ENCODE data around the gene CCDC197. TPM values are rescaled to one million over a fixed set of nuclear protein-coding genes. Genes with fewer than 3 reads are reported as not detected.

The CCDC197 gene
- not detected for polyA plus RNA-seq (2013, experiment 1 of 2; ENCODE audit: insufficient read length)
- polyA plus RNA-seq (2013, experiment 2 of 2; ENCODE audit: insufficient read length) = not detected

- DNase-seq = no peak
These were observed at the start of gene CCDC197 for GRCh38 chr14:93997082-93997481. TSS of gene CCDC197 (plus strand) at chr14:93997301. CDS start at chr14:93998132, 831 bp downstream.

- no peak for DNase-seq
These were observed 47.5 kb upstream of the CCDC197 start for GRCh38 chr14:93949511-93950075.

- no peak for DNase-seq
These were observed 46.0 kb upstream of the CCDC197 start for GRCh38 chr14:93950948-93951634.

- no peak for DNase-seq
These were observed 45.2 kb upstream of the CCDC197 start for GRCh38 chr14:93951635-93952540.

GRCh38 chr14:93952829-93953228 lies 44.3 kb upstream of the CCDC197 start:
- DNase-seq = no peak

DNA sequence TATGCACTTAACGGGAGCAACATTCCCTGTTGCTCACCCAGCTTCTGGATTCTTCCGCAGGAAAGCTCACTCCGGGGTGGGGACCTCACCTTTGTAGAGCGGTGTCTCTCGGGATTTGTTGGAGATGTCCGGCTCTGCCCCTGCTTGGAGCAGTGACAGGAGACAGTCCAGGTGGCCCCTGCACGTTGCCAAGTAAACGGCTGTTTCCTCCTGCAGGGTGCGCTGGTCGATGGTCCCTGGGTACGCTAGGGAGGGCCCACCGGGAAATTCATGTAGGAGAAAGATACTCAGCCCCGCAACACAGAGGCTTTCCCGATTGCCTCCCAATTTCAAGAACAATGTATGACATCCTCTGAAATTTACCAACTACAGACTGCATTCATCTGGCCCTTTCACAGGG lies 43.8 kb upstream of the CCDC197 start:
- no peak for DNase-seq

DNA sequence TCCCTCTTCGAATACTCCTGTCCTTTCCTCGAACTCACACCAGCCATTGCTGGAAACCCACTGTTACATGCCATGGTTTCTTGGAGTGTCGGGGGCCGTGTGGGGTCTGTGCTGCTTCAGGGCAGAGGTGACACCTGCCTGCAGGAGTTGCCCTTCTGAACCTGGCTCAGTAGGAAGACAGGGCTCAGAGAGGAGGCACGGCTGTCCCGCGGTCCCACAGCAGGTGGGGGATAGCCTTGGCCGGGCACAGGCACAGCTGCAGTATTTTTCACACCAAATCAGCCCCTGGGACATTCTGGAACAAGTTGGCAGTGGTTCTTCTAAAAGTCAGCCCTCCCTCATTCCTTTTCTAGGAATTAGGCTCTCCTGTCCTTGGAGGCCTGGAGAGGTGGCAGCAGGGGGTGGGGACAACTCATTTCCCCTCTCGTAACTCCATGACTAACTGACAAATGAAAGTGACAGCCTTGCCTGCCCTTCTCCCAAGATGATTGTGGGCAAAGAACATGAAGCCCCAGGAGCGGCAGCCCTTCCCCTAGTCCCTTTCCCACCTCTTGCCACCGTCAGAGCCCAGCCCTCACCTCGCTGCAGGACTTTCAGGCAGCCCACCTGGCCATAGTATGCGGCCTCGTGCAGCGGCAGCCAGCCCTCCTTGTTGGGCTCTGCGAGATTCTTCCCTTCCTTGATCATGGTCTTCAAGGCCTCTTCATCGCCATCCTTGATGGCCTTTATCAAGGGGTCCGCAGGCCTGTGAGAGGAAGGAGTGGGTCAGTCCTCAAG lies 43.2 kb upstream of the CCDC197 start:
- DNase-seq = no peak

DNA sequence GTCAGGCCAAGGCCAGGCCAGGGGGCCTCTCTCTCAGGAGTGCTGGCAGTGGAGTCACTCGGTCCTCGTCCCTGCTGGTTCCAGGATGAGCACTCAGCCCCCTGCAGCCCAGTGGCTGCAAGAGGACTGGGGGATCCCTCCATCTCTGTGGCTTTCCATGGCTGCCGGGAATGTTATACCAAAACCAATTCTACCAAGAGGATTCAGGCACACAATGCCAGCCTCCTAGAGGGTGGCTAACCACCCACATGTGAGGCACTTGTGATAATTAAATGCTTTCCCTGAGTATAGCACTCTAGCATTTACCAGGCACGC lies 42.6 kb upstream of the CCDC197 start:
- DNase-seq = no peak

GRCh38 chr14:93954900-93955849 lies 41.9 kb upstream of the CCDC197 start:
- no peak for DNase-seq

DNA sequence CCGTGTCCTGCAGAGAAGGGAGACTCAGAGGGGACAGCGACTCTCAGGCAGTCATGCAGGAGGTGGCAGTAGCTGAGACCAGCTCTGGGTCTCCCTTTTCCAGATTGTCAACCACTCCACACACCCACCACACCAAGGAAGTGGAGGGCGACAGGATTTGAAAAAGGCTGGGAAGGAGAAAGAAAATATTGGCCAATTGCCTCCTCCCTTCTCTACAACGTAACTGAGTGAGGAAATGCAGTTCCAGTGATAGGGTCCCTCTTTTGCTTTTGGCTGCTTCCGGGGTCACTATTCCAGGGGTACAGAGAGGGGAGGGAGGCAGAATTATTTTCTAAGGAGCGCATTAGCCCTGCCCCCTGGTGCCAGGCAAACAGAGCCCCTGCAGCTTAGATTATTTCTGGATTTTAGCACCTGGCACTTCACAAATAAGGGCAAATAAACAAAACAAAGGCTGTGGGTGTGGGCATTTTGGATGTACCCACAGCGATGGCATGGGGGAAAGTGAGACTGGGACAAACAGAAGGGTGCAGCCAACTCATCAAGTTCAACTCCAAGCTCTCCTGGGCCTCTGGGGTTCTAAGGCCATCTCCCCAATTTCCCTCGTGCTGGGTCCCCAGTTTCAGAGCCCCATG lies 41.1 kb upstream of the CCDC197 start:
- no peak for DNase-seq

DNA sequence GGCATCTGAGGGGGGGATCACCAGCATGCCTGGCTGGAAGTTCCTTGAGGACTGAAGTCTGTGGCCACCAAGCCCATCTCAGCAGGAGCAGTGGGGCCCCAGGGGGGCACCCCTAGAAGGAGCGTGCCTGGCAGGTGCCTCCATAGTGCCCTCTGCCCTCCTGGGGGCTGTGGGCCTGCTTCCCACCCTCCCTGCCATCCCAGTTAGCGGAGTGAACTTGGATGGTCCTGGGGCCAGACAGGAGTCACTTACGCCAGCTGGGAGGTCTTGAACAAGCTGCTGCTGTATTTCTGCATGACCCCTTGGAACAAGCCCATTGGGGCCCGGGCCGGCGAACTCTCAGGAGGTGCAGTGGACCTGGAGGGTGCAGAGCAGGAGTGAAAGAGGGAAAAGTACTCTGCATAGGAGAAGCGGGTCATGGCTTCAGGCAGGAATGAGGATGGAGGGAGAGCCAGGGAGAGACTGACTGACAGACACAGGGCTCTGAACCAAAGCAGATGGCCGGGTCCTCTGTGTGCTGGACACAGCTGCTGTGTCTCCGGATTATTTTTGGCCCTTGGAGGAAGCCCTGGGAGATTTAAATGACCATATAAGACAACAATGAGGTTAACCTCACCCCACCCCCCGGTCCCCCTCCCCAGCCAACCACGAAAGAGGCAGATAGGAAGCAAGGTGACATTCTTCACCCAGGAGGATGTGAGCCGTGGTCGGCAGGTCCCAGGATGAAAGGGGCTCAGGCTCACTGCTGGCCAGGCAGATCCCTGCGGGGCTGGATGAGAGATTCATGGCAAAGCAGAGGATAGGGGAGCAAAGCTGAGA lies 40.4 kb upstream of the CCDC197 start:
- no peak for DNase-seq

DNA sequence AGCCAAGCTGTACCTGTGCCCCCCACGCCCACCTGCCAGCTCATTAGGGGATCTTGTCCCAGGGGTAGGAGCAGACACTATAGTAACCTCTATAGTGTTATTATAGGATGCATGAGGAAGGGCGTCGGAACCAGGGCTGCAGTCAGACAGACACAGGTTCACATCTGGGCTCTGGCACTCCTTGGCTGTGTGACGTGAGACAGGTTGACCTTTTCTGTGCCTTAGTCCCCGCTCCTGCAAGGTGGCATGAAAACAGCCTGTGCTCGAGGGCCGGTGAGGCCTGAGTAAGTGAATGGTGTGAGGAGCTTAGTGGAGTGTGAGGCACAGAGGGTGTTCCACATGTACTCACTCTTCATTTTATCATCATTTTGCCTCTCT lies 39.8 kb upstream of the CCDC197 start:
- DNase-seq = no peak

GRCh38 chr14:93957751-93958566 lies 39.1 kb upstream of the CCDC197 start:
- no peak for DNase-seq

DNA sequence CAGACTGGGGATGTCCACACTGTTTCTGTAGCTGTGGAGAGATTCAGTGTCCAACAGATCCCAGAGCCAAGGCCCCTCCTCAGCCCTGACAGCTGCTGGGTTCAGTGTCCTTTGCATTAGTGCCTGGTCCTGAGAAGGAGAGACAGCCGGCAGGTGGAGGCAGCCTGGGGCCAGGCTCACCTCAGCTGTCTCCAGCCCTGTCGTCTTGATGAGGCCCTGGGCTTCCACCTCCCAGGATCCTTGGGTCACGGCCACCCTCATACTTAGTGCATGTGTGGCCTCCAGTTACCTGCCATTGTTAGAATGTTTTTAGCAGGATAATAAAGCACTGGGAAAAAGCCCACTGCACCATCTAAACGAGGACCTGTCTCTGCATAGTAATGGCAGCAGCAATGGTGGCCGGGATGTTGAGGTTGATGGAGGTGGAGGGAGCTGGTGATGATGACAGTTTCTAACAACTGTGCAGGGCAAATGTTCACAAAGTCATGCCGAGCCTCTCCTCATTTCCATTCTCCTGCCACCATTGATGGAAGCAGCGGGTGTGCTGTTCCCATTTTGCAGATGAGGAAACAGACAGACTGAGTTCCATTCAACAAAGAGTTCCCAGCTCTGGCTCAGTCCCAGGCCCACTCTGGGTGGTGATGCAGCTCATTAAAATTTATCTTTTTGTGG lies 38.4 kb upstream of the CCDC197 start:
- DNase-seq = no peak

DNA sequence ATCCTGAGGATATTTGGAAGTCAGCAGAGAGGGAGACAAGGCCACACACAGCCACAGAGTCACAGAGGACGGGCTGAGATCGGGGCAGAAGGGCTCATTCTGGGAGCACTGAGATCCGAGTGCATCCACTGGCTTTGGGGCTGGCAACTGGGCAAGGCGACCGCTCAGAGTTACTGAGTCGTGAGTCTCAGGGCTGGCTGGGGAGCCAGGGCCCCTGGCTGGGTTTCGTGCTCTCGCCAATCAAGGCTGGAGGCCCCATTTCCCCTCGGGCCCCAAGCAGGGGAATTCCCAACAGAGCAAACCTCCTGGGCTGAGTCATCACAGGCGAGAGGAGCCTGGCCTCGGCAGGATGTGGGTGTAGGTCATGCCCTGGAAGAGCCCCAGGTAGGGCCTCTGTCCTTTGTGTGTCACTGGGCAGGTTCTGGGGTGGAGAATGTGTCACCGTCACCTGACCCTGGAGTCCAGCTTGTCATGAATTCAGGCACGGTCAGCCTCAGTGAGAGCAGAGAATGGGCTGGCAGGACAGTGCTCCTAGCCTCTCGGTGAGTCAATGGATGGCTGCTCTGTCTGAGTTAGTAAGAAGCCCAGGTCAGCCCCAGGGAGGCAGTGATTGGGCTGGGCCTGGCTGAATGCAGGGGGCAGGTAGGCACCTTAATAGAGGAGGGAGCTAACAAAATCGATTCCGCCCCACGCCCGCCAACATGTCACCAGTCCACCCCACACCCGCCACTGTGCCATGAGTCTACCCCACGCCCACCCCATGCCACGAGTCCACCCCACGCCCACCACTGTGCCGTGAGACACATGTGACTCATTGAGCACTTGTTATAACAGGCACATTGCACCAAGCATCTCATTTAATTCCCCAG lies 37.6 kb upstream of the CCDC197 start:
- DNase-seq = peak; percentile 90

DNA sequence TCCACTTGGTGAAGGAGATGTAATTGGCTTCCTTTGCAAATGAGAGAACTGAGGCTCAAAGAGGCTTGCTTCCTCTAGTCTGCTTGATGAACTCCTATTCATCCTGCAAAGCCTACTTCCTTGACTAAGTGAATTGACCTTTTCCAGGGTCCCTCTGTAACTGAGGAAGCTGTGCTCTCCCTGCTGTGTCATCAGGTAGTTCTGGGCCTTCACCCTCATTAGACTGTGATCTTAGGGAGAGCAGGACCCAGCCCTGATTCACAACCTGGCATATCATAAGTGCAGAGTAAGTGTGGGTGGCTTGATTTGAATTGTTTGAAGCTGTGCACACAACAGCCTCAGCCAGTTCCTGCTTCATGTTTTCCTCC lies 37.0 kb upstream of the CCDC197 start:
- no peak for DNase-seq

- DNase-seq = no peak
These were observed 36.2 kb upstream of the CCDC197 start for GRCh38 chr14:93960774-93961438.

All from fibroblast of skin of abdomen (primary cell).